Thoracic aorta (tissue), 2 donors: ENCODE results near the gene OCA2. TPM values are rescaled to one million over a fixed set of nuclear protein-coding genes. Genes with fewer than 3 reads are reported as not detected.

Experiments
- ATAC-seq: fragments of 150-250 bp; one replicate; pipeline ENCODE4 v1.8.0; 2017; ENCODE audit warnings: low read depth; ENCODE audit not compliant: insufficient number of reproducible peaks, low FRiP score
- DNase-seq: peaks from one replicate; pipeline ENCODE4 v3.0.0-alpha.2; 2020; ENCODE audit warnings: low spot score
- H3K27ac ChIP-seq, 2 donors: fragments of 200-600 bp; sonication (generic); 1 replicate in 1 of 2; 2 replicates in 1 of 2; pipeline ENCODE4 v1.5.1; 2016; ENCODE audit warnings: mild to moderate bottlenecking in 2 of 2, moderate library complexity in 2 of 2
- H3K27me3 ChIP-seq: fragments of 200-600 bp; sonication (generic); replicated peaks from 2 replicates; pipeline ENCODE4 v1.6.0; 2016; ENCODE audit warnings: mild to moderate bottlenecking; ENCODE audit not compliant: insufficient read depth
- H3K36me3 ChIP-seq: fragments of 200-600 bp; sonication (generic); one replicate; pipeline ENCODE4 v1.5.1; 2016
- H3K4me1 ChIP-seq, 2 donors: fragments of 200-600 bp; sonication (generic); 1 replicate in 1 of 2; 2 replicates in 1 of 2; pipeline versions ENCODE4 v1.5.1 to v1.6.0; 2016; ENCODE audit warnings: low read depth in 2 of 2, mild to moderate bottlenecking in 1 of 2; ENCODE audit not compliant: control insufficient read depth in 1 of 2
- H3K4me3 ChIP-seq: fragments of 200-600 bp; sonication (generic); 2 replicates; pipeline ENCODE4 v1.5.1; 2016; ENCODE audit warnings: mild to moderate bottlenecking
- H3K9me3 ChIP-seq: fragments of 200-600 bp; sonication (generic); 2 replicates; pipeline ENCODE4 v1.5.1; 2016
- total RNA-seq, 2 donors: library from RNA; depleted of rRNA; stranded (reverse); fragments of >200 nt; gene quantifications; one replicate each; pipeline versions ENCODE4 v1.1.0 to v1.2.3, GENCODE V29; 2016
- TF ChIP-seq, protein P1 (sequence below): fragments of 200-600 bp; sonication (generic); IDR thresholded peaks from one replicate; pipeline ENCODE4 v1.5.1; 2019; ENCODE audit warnings: antibody characterized with exemption

Gene OCA2
- total RNA-seq, 2 donors from 2014 or later: 8.0 to 14.8 TPM

- no peaks in the 10 kb centered on the region for H3K36me3 ChIP-seq
- no peak for ATAC-seq
- no peak overlapping the region for H3K4me3 ChIP-seq
- H3K27me3 ChIP-seq: no peaks in the 10 kb centered on the region
- H3K4me1 ChIP-seq: no peaks in the 10 kb centered on the region
- peaks cover 5% of the 10 kb centered on the region for H3K9me3 ChIP-seq
- no peak overlapping the region for H3K27ac ChIP-seq
- no peak for DNase-seq
- TF ChIP-seq, protein P1, sequence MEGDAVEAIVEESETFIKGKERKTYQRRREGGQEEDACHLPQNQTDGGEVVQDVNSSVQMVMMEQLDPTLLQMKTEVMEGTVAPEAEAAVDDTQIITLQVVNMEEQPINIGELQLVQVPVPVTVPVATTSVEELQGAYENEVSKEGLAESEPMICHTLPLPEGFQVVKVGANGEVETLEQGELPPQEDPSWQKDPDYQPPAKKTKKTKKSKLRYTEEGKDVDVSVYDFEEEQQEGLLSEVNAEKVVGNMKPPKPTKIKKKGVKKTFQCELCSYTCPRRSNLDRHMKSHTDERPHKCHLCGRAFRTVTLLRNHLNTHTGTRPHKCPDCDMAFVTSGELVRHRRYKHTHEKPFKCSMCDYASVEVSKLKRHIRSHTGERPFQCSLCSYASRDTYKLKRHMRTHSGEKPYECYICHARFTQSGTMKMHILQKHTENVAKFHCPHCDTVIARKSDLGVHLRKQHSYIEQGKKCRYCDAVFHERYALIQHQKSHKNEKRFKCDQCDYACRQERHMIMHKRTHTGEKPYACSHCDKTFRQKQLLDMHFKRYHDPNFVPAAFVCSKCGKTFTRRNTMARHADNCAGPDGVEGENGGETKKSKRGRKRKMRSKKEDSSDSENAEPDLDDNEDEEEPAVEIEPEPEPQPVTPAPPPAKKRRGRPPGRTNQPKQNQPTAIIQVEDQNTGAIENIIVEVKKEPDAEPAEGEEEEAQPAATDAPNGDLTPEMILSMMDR: no peak
Observed at GRCh38 chr15:28004143-28005003, 94.7 kb downstream of the OCA2 start.

- no peaks in the 10 kb centered on the region for H3K4me1 ChIP-seq
- no peak overlapping the region for H3K27ac ChIP-seq
- H3K36me3 ChIP-seq: no peaks in the 10 kb centered on the region
- TF ChIP-seq, protein P1: no peak
- no peak for DNase-seq
- H3K27me3 ChIP-seq: no peaks in the 10 kb centered on the region
- ATAC-seq: no peak
- H3K9me3 ChIP-seq: peaks cover 3% of the 10 kb centered on the region
- no peak overlapping the region for H3K4me3 ChIP-seq
Observed at GRCh38 chr15:28003302-28004037, 95.6 kb downstream of the OCA2 start.

DNA sequence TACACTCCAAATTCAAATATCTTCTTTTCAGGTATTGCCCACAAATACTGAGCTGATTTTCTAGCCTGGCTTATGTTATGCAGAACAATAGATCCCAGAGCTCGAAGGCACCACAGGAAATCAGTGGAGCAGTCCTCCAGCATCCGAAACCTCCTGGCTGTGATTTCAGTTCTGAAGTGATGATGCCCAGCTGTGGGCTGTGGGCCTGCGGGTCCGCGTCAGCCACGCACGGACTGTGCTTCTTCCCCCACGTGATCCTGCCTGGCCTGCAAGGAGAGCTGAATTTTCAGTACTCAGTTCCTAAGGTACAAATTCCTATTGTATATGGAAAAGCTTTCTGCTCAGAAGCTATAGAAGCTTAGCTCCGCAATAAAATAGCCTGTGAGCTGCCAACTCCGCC is 96.2 kb downstream of the OCA2 start:
- Histone ChIP-seq H3K27me3 (no peaks in the 10 kb centered on the region), H3K9me3 (no peaks in the 10 kb centered on the region), H3K27ac (no peak overlapping the region), H3K4me3 (no peak overlapping the region), H3K4me1 (no peaks in the 10 kb centered on the region), H3K36me3 (no peaks in the 10 kb centered on the region)
- DNase-seq: no peak
- TF ChIP-seq, protein P1: no peak
- ATAC-seq: no peak

GRCh38 chr15:28002136-28002861 is 96.8 kb downstream of the OCA2 start:
- Histone ChIP-seq H3K4me3 (no peak overlapping the region), H3K4me1 (no peaks in the 10 kb centered on the region), H3K27ac (no peak overlapping the region), H3K9me3 (no peaks in the 10 kb centered on the region), H3K27me3 (no peaks in the 10 kb centered on the region), H3K36me3 (no peaks in the 10 kb centered on the region)
- DNase-seq (no peak), ATAC-seq (no peak)
- TF ChIP-seq, protein P1: no peak

GRCh38 chr15:28001641-28002040 is 97.5 kb downstream of the OCA2 start:
- no peaks in the 10 kb centered on the region for H3K36me3 ChIP-seq
- H3K27me3 ChIP-seq: no peaks in the 10 kb centered on the region
- no peak overlapping the region for H3K27ac ChIP-seq
- no peaks in the 10 kb centered on the region for H3K4me1 ChIP-seq
- ATAC-seq (no peak), DNase-seq (no peak)
- TF ChIP-seq, protein P1: no peak
- no peaks in the 10 kb centered on the region for H3K9me3 ChIP-seq
- no peak overlapping the region for H3K4me3 ChIP-seq
